ENCODE results near the gene ZMYND10. TPM values are rescaled to one million over a fixed set of nuclear protein-coding genes. Genes with fewer than 3 reads are reported as not detected.
A peak's percentile ranks its signal among the peaks of the same experiment; 100 is the strongest.

The ZMYND10 gene
- total RNA-seq, 2 donors from 2014 or later: 0.22 to 1.4 TPM

DNA sequence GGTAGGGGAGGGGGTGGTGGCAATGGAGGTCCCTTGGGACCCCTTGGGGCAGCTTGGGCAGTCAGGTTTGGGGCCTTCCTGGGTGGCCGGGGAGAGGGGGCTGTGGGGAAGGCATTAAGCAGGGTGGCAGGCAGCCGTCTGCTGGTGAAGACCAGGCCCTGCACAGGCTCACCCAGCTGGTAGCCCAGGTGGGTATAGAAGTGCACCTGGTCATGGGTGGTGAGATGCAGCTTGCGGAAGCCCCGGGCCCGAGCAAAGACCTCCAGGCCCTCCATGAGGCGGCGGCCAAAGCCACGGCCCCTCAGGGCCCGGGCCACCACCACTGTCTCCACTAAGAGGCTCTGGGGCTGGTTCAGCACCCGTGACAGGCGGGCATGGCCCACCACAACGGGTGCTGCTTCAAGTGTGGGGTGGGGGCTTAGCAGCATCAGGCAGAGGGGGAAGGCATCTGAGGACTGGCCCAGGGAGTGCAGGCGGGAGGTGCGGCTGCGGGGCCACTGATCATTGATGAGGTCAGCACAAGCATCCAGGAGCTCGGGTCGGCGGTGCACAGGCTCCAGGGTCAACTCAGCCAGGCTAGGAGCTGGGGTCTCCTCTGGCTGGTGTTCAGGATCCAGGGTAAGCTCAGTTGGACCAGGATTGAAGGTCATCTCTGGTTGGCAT is 48.7 kb downstream of the ZMYND10 start:
- peaks cover 3% of the 10 kb centered on the region for H3K4me1 ChIP-seq (ENCODE audit: control insufficient read depth, insufficient read depth, low read length)
- 94 to 95% methylated on average over 14 to 18 of the region's 18 CpGs for WGBS, 2 experiments (ENCODE audit: insufficient coverage in 1 of 2, insufficient read length in 1 of 2)
- TF ChIP-seq, protein P1, sequence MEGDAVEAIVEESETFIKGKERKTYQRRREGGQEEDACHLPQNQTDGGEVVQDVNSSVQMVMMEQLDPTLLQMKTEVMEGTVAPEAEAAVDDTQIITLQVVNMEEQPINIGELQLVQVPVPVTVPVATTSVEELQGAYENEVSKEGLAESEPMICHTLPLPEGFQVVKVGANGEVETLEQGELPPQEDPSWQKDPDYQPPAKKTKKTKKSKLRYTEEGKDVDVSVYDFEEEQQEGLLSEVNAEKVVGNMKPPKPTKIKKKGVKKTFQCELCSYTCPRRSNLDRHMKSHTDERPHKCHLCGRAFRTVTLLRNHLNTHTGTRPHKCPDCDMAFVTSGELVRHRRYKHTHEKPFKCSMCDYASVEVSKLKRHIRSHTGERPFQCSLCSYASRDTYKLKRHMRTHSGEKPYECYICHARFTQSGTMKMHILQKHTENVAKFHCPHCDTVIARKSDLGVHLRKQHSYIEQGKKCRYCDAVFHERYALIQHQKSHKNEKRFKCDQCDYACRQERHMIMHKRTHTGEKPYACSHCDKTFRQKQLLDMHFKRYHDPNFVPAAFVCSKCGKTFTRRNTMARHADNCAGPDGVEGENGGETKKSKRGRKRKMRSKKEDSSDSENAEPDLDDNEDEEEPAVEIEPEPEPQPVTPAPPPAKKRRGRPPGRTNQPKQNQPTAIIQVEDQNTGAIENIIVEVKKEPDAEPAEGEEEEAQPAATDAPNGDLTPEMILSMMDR (conservative IDR thresholded peaks at IDR 0.05): no peak
- H3K9me3 ChIP-seq (ENCODE audit: control insufficient read depth, low read length): no peaks in the 10 kb centered on the region
- H3K27me3 Mint-ChIP-seq (ENCODE audit: insufficient read depth): no peaks in the 10 kb centered on the region
- DNase-seq: peak; percentile 35
- no peak overlapping the region for H3K9ac ChIP-seq (ENCODE audit: extremely low read depth, low read length, poor library complexity, severe bottlenecking)
- H3K36me3 ChIP-seq (ENCODE audit: control insufficient read depth, insufficient read depth, low read length): no peaks in the 10 kb centered on the region
- no peaks in the 10 kb centered on the region for H3K27me3 ChIP-seq (ENCODE audit: control insufficient read depth, insufficient read depth, low read length, poor library complexity, severe bottlenecking)
- H3K4me1 Mint-ChIP-seq: peaks cover 17% of the 10 kb centered on the region
- H3K4me3 Mint-ChIP-seq: no peak overlapping the region
- peaks cover 2% of the 10 kb centered on the region for H3K36me3 Mint-ChIP-seq (ENCODE audit: low read depth)
- H3K4me3 ChIP-seq (ENCODE audit: low read length): no peak overlapping the region
- no peak overlapping the region for H3K27ac ChIP-seq (ENCODE audit: low read depth, low read length)
- H3K27ac Mint-ChIP-seq: no peak overlapping the region
- H3K9me3 Mint-ChIP-seq: no peaks in the 10 kb centered on the region

- Mint-ChIP-seq H3K9me3 (no peaks in the 10 kb centered on the region), H3K4me1 (peaks cover 22% of the 10 kb centered on the region), H3K4me3 (no peak overlapping the region), H3K27me3 (ENCODE audit: insufficient read depth) (no peaks in the 10 kb centered on the region), H3K36me3 (ENCODE audit: low read depth) (peaks cover 4% of the 10 kb centered on the region), H3K27ac (no peak overlapping the region)
- 90 to 91% methylated on average over 4 to 8 of the region's 8 CpGs for WGBS, 2 experiments (ENCODE audit: insufficient coverage in 1 of 2, insufficient read length in 1 of 2)
- Histone ChIP-seq H3K4me3 (ENCODE audit: low read length) (no peak overlapping the region), H3K9ac (ENCODE audit: extremely low read depth, low read length, poor library complexity, severe bottlenecking) (no peak overlapping the region), H3K9me3 (ENCODE audit: control insufficient read depth, low read length) (no peaks in the 10 kb centered on the region), H3K27me3 (ENCODE audit: control insufficient read depth, insufficient read depth, low read length, poor library complexity, severe bottlenecking) (no peaks in the 10 kb centered on the region), H3K36me3 (ENCODE audit: control insufficient read depth, insufficient read depth, low read length) (no peaks in the 10 kb centered on the region), H3K27ac (ENCODE audit: low read depth, low read length) (no peak overlapping the region), H3K4me1 (ENCODE audit: control insufficient read depth, insufficient read depth, low read length) (peaks cover 3% of the 10 kb centered on the region)
- peak; percentile 35 for DNase-seq
- TF ChIP-seq, protein P1 (conservative IDR thresholded peaks at IDR 0.05): no peak
Measured at GRCh38 chr3:50295553-50296431, 49.7 kb downstream of the ZMYND10 start.

DNA sequence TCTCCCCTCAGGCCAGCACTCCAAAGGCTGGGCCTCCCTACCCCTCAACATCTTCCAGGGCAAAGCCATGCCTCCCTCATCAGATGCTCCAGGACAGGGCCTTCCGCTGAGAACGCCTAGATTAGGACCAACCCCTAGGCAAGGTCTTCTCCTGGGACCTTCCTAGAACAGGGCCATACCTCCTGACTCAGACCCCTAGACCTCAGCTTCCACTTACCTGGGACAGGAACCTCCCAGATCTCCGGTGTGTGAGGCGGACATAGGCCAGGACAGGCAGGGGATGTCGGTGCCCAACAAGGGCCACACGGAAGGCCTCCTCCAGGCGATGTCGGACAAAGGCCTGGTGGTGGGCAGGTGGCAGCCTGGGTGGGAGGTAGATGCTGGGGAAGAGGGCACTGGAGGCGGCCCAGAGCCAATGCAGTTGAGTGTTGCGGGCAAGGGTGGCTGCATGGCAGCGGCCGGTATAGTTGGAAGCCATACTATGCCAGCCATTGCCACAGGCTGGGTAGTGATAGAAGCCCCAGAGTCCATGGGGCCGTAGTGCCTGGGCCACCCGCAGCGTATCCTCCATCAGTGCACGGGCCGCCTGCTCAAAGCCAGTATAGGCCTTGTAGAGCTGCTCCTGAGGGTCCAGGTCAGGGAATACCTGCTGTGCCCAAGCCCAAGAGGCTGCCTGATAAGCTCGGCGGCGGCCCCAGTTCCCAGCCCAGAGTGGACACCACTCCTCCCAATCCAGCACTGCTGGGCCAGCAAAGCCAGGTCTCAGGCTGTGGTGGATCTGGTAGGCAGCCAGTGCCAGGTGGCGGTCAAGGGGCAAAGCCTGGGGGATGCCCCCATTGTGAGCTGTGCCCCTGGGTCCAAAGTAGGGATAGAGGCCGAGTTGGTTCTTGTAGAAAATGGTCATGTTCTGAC is 50.8 kb downstream of the ZMYND10 start:
- Mint-ChIP-seq H3K27me3 (ENCODE audit: insufficient read depth) (no peaks in the 10 kb centered on the region), H3K9me3 (no peaks in the 10 kb centered on the region), H3K27ac (peak overlapping the region; percentile 39), H3K4me3 (no peak overlapping the region), H3K36me3 (ENCODE audit: low read depth) (peaks cover 12% of the 10 kb centered on the region), H3K4me1 (peaks cover 14% of the 10 kb centered on the region)
- H3K27me3 ChIP-seq (ENCODE audit: control insufficient read depth, insufficient read depth, low read length, poor library complexity, severe bottlenecking): no peaks in the 10 kb centered on the region
- peaks cover 2% of the 10 kb centered on the region for H3K36me3 ChIP-seq (ENCODE audit: control insufficient read depth, insufficient read depth, low read length)
- TF ChIP-seq, protein P1 (conservative IDR thresholded peaks at IDR 0.05): no peak
- H3K4me3 ChIP-seq (ENCODE audit: low read length): no peak overlapping the region
- peak; percentile 42 for DNase-seq
- H3K9ac ChIP-seq (ENCODE audit: extremely low read depth, low read length, poor library complexity, severe bottlenecking): no peak overlapping the region
- peaks cover 2% of the 10 kb centered on the region for H3K4me1 ChIP-seq (ENCODE audit: control insufficient read depth, insufficient read depth, low read length)
- no peak overlapping the region for H3K27ac ChIP-seq (ENCODE audit: low read depth, low read length)
- WGBS, 2 experiments (ENCODE audit: insufficient coverage in 1 of 2, insufficient read length in 1 of 2): 91 to 95% methylated on average over 15 to 22 of the region's 22 CpGs
- no peaks in the 10 kb centered on the region for H3K9me3 ChIP-seq (ENCODE audit: control insufficient read depth, low read length)
